Measurements from ENCODE around the gene OBP2A.
"Not testable (repeated sequence)": the region's sequence is repeated elsewhere in the genome, so short reads cannot be mapped to it uniquely, and the experiment has no call there.

Gene OBP2A

GRCh38 chr9:135547756-135548736 lies 2.1 kb downstream of the OBP2A start:
- H3K4me3 ChIP-seq (ENCODE audit: low read depth, low read length) = no peak overlapping the region
- no peak for DNase-seq (ENCODE audit: low read depth)
- TF ChIP-seq CTCF (conservative IDR thresholded peaks at IDR 0.05; ENCODE audit: low read depth, low read length) = no peak

- not testable (repeated sequence) for H3K4me3 ChIP-seq (ENCODE audit: low read depth, low read length); DNase-seq (ENCODE audit: low read depth)
These were observed 3.8 kb downstream of the OBP2A start for GRCh38 chr9:135549478-135550343.

- no peak for DNase-seq (ENCODE audit: low read depth)
- TF ChIP-seq CTCF (conservative IDR thresholded peaks at IDR 0.05; ENCODE audit: low read depth, low read length) = no peak
- no peak overlapping the region for H3K4me3 ChIP-seq (ENCODE audit: low read depth, low read length)
These were observed 4.5 kb downstream of the OBP2A start for GRCh38 chr9:135550344-135550918.

- no peak overlapping the region for H3K4me3 ChIP-seq (ENCODE audit: low read depth, low read length)
- no peak for TF ChIP-seq CTCF (conservative IDR thresholded peaks at IDR 0.05; ENCODE audit: low read depth, low read length)
- no peak for DNase-seq (ENCODE audit: low read depth)
These were observed 5.1 kb downstream of the OBP2A start for GRCh38 chr9:135551031-135551430.

- H3K4me3 ChIP-seq (ENCODE audit: low read depth, low read length) = no peak overlapping the region
- no peak for DNase-seq (ENCODE audit: low read depth)
- no peak for TF ChIP-seq CTCF (conservative IDR thresholded peaks at IDR 0.05; ENCODE audit: low read depth, low read length)
These were observed 5.5 kb downstream of the OBP2A start for GRCh38 chr9:135551456-135551855.

GRCh38 chr9:135552021-135552697 lies 6.2 kb downstream of the OBP2A start:
- no peak for TF ChIP-seq CTCF (conservative IDR thresholded peaks at IDR 0.05; ENCODE audit: low read depth, low read length)
- no peak for DNase-seq (ENCODE audit: low read depth)
- H3K4me3 ChIP-seq (ENCODE audit: low read depth, low read length) = no peak overlapping the region
